Adipocyte (in vitro differentiated cells): ENCODE data around the gene AP1B1.

Source experiments
- DNase-seq: peaks from one replicate; pipeline ENCODE4 v3.0.0-alpha.2; 2015; ENCODE audit warnings: low read depth
- H3K27me3 ChIP-seq: replicated peaks from 2 replicates; pipeline ENCODE4 v1.7.0; 2013; ENCODE audit warnings: mild to moderate bottlenecking, low read length, moderate library complexity; ENCODE audit not compliant: control insufficient read depth, insufficient read depth
- H3K36me3 ChIP-seq: 2 replicates; pipeline ENCODE4 v1.7.0; 2013; ENCODE audit warnings: low read length, mild to moderate bottlenecking, moderate library complexity; ENCODE audit not compliant: control insufficient read depth, insufficient read depth, severe bottlenecking
- H3K4me1 ChIP-seq: 2 replicates; pipeline ENCODE4 v1.7.0; 2013; ENCODE audit warnings: mild to moderate bottlenecking, low read length, moderate library complexity; ENCODE audit not compliant: control insufficient read depth, insufficient read depth
- H3K4me3 ChIP-seq: 2 replicates; pipeline ENCODE4 v1.7.0; 2013; ENCODE audit warnings: mild to moderate bottlenecking, low read length, moderate library complexity
- H3K9ac ChIP-seq: 2 replicates; pipeline ENCODE4 v1.7.0; 2013; ENCODE audit warnings: mild to moderate bottlenecking, low read length, moderate library complexity
- H3K9me3 ChIP-seq: 2 replicates; pipeline ENCODE4 v1.7.0; 2013; ENCODE audit warnings: mild to moderate bottlenecking, low read length, moderate library complexity; ENCODE audit not compliant: control insufficient read depth

Gene AP1B1

DNA sequence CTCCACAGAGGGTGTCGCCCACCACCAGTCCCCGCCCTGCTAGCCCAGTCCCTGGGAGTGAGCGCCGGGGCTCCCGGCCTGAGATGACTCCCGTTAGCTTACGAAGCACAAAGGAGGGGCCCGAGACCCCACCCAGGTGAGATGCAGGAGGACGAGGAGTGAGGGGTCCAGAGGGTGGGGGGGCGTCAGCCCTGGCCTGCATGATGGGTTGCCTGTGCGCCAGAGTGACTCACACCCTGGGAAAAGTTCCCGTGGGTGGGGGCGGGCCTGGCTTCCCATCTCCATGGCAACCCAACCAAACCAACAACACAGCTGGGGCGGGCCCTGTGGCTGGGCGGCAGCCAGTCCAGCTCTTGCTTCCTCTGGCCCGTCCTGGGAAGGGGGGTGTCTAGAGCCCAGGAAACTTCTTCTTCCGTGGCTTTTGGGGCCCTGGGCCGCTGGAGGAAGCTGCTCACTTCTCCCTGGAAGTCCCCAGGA lies 77.5 kb downstream of the AP1B1 start:
- Histone ChIP-seq H3K9me3 (no peaks in the 10 kb centered on the region), H3K9ac (peak overlapping the region; percentile 64), H3K27me3 (peaks cover 13% of the 10 kb centered on the region), H3K4me3 (peak overlapping the region; percentile 44), H3K36me3 (no peaks in the 10 kb centered on the region), H3K4me1 (peaks cover 34% of the 10 kb centered on the region)
- peak; percentile 99 for DNase-seq

DNA sequence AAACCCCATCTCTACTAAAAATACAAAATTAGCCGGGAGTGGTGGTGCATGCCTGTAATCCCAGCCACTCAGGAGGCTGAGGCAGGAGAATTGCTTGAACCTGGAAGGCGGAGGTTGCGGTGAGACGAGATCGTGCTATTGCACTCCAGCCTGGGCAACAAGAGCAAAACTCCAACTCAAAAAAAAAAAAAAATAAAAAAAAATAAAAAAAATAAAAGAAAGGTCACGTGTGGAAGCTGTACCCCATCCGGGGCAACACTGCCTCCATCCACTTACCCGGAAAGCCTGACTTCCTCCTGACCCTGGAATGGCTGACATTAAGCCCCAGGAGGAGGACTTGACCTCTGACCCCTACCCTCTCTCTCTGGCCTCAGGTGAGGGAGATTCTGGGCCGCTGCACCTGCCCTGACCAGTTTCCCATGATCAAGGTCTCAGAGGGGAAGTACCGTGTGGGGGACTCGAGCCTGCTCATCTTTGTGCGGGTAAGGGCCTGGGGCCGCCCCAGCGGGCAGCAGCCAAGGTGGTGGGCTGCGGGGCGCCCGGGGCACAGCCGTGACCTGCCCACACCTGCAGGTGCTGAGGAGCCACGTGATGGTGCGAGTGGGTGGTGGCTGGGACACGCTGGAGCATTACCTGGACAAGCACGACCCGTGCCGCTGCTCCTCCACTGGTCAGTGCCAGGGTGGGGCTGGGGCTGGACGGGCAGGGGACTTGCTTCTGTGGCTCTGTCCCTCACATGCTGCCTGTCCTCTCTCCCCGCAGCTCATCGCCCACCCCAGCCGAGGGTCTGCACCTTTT lies 78.1 kb downstream of the AP1B1 start:
- Histone ChIP-seq H3K4me1 (peaks cover 34% of the 10 kb centered on the region), H3K9me3 (no peaks in the 10 kb centered on the region), H3K36me3 (no peaks in the 10 kb centered on the region), H3K9ac (no peak overlapping the region), H3K4me3 (no peak overlapping the region), H3K27me3 (peaks cover 11% of the 10 kb centered on the region)
- no peak for DNase-seq

DNA sequence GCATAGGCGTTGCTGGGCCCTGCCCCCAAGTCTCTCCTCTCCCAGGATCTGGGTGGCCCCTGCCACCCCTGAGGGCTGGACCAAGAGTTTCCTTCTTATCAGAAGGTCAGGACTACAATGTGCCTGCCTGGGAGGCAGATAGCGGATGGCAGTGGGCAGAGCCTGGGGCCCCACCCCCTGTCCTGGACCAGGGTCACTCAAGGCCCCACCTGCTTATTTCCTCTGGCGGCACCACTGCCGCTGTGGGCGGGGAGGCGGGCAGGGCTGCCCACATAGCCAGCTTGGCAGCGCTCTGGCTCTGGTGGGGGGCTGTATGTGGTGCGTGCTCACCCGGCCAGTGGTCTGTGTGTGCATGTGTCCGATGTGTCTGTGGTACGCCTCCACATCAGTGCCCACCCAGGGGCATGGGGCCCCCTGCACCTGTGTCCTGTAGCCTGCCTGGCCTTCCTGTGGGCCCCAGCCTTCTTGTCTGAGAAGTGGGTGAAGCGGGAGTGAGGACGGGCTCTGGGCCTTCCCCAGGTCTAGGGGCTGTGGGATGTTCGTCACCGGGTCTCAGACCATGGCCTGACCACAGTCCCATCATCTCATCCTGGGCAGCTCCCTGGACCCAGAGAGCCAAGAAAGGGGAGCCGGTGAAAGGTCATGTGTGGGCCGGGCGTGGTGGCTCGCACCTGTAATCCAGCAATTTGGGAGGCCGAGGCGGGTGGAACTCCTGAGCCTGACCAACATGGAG lies 78.9 kb downstream of the AP1B1 start:
- Histone ChIP-seq H3K36me3 (no peaks in the 10 kb centered on the region), H3K4me3 (peak overlapping the region; percentile 32)
- peak; percentile 9 for DNase-seq

DNA sequence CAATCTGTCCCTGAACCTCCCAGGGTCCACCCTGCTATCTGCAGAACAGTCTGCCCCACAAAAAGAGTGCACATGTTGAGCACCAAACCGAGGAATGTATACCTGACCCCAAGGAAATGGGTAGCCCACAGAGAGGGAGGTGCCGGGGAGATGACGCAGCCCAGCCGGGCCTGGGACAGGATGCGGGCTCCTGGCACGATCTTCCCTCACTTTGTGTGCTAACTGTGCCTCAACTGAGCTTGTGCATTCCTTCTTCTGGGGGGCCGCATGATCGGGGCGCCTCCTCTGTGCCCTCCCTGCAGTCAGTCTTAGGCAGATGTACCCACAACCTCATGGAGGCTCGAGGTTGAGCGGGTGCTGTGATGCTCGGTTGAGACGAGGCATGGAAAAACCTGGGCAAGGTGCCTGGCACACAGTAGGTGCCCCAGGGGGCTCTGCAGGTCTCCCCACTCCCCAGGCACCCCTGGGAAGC lies 79.5 kb downstream of the AP1B1 start:
- H3K9ac ChIP-seq, result no peak overlapping the region
- peak; percentile 18 for DNase-seq
- H3K27me3 ChIP-seq, result peaks cover 2% of the 10 kb centered on the region
- H3K36me3 ChIP-seq, result no peaks in the 10 kb centered on the region
- no peaks in the 10 kb centered on the region for H3K9me3 ChIP-seq
- peaks cover 34% of the 10 kb centered on the region for H3K4me1 ChIP-seq
- H3K4me3 ChIP-seq, result peak overlapping the region; percentile 32

More for the DNA sequence above, 78.9 kb downstream of the AP1B1 start:
- no peaks in the 10 kb centered on the region for H3K9me3 ChIP-seq
- H3K27me3 ChIP-seq, result peaks cover 8% of the 10 kb centered on the region
- no peak overlapping the region for H3K9ac ChIP-seq
- peaks cover 34% of the 10 kb centered on the region for H3K4me1 ChIP-seq

DNA sequence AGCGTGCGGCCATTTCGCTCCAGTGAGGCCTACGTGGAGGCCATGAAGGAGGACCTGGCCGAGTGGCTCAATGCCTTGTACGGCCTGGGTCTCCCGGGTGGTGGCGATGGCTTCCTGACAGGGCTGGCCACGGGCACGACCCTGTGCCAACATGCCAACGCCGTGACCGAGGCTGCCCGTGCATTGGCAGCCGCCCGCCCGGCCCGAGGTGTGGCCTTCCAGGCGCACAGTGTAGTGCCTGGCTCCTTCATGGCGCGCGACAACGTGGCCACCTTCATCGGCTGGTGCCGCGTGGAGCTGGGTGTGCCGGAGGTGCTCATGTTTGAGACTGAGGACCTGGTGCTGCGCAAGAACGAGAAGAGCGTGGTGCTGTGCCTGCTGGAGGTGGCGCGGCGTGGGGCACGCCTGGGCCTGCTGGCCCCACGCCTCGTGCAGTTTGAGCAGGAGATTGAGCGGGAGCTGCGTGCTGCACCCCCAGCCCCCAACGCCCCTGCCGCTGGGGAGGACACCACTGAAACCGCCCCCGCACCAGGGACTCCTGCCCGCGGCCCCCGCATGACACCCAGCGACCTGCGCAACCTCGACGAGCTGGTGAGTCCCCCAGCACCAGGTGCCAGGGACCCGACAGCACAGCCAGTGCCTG lies 80.1 kb downstream of the AP1B1 start:
- no peak for DNase-seq
- Histone ChIP-seq H3K4me1 (peaks cover 36% of the 10 kb centered on the region), H3K9me3 (no peaks in the 10 kb centered on the region), H3K27me3 (no peaks in the 10 kb centered on the region), H3K36me3 (no peaks in the 10 kb centered on the region), H3K4me3 (peak overlapping the region; percentile 32), H3K9ac (peak overlapping the region; percentile 91)

DNA sequence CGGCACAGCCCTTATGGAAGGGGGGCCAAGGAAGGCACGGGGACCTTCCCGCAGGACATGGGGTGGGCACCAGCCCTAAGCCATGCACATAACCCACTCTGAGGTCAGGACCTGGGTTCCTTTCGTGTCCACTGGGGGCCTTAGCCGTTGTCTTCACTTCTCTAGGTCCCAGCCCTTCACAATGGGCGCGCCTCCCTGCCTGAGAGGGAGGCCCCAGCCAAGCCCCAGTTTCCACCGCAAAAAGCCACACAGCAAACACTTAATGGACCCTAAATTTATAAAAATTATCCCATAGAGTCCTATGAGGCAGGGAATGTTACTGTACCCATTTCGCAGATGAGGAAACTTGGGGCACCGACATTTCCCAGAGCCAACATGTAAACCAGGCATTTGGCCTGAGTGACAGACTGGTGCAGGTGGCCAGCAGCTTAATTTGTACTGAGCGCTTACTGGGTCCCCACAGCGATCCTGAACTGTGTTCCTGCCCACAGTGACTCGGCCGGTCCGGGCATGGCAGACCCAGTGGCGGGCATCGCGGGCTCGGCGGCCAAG lies 80.7 kb downstream of the AP1B1 start:
- H3K27me3 ChIP-seq, result no peaks in the 10 kb centered on the region
- H3K9me3 ChIP-seq, result no peaks in the 10 kb centered on the region
- peak overlapping the region; percentile 95 for H3K4me3 ChIP-seq
- H3K9ac ChIP-seq, result peak overlapping the region; percentile 91
- no peaks in the 10 kb centered on the region for H3K36me3 ChIP-seq
- peaks cover 34% of the 10 kb centered on the region for H3K4me1 ChIP-seq
- DNase-seq, result no peak

DNA sequence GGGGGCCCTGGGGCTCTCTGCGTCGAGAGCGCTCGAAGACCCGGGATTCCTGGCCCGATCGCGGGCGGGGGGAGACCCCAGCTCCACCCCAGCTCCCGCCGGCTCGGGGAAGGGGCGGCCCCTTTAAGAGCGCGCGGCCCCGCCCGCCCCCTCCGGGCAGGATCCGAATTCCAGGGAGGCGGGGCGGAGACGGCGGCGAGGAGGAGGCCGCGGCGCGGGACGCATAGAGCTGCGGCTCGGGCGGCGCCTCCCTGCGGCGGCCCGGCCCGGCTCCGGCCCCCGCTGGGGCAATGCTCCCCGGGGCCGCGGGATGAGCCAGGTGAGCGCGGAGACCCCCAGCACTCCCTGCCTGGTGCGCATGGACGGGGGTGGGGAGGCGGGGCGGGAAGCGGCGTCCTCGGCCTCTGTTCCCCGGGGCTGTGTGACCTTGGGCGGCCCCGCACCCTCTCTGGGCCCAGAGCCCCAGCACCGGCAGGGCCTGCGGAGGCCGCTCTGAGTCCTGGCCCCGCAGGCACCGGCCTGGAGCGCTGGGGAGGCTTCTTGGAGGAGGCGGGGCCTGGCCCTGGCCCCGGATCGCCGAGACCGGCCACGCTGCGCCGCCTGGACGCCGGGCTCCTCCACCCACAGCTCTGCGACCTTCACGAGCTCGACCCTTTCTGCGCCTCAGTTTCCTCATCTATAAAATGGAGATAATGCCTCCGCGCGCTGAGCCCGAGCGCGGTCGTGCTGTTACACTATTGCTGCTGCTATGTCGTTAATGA lies 81.4 kb downstream of the AP1B1 start:
- H3K9ac ChIP-seq, result peak overlapping the region; percentile 91
- peaks cover 34% of the 10 kb centered on the region for H3K4me1 ChIP-seq
- peak; percentile 95 for DNase-seq
- no peaks in the 10 kb centered on the region for H3K36me3 ChIP-seq
- no peaks in the 10 kb centered on the region for H3K27me3 ChIP-seq
- no peaks in the 10 kb centered on the region for H3K9me3 ChIP-seq
- peak overlapping the region; percentile 95 for H3K4me3 ChIP-seq

DNA sequence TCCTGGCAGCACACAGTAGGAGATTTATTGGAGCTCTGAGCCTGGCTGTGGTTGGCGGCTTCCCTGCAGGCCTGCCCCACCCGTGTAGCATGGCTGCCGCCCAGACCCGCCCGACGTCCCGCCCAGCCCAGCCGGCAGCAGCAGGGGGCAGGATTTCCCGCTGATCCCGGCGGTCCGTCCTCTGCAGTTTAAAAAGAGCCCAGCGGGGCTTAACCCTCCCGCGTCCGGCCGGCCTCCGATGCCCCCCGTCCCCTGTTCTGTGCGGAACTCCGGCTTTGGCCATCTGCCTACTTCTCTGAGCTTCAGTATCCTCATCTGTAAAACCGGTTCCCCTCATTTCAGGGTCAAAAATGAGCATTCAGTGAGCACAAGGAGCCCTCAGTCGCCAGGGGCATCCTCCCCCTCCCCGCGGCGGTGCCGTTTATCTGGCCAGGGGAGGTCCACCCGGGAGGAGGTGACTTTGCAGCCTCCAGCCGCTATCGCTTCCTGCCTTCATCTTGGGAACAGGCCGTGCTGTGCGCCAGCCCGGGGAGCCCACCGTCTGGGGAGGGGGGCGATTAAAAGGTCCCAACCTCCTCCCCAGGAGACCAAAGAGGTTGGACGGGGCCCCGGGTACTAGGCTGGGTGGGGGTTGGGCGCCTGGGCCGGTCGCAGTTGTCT lies 82.1 kb downstream of the AP1B1 start, which contains the start of gene GAS2L1:
Gene GAS2L1, plus strand, starts transcription at position 476 of the 660 bp plus-strand sequence. CDS start 1,456 bp downstream, outside the sequence.
- Histone ChIP-seq H3K27me3 (no peaks in the 10 kb centered on the region), H3K36me3 (no peaks in the 10 kb centered on the region), H3K9me3 (no peaks in the 10 kb centered on the region), H3K9ac (peak within 1 kb of the TSS; percentile 91), H3K4me3 (peak within 1 kb of the TSS; percentile 95), H3K4me1 (peaks cover 34% of the 10 kb centered on the region)
- peak; percentile 94 for DNase-seq

DNA sequence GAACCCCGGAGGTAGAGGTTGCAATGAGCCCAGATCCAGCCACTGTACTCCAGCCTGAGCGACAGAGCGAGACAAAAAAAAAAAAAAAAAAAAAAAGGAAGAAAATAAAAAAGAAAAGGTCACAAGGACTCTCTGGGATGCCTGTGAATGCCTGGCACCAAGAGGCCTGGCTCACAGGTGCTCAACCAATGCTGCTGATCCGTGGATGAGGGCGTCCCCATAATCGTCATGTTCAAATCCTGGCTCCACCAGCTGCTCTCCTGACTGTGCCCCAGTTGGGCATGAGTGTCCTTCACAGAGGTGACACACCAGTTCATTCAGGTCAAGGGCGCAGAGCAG lies 82.6 kb downstream of the AP1B1 start:
- H3K9ac ChIP-seq, result no peak overlapping the region
- no peaks in the 10 kb centered on the region for H3K9me3 ChIP-seq
- H3K27me3 ChIP-seq, result no peaks in the 10 kb centered on the region
- no peak for DNase-seq
- H3K4me3 ChIP-seq, result peak overlapping the region; percentile 95
- peaks cover 31% of the 10 kb centered on the region for H3K4me1 ChIP-seq
- peaks cover 3% of the 10 kb centered on the region for H3K36me3 ChIP-seq
